HG02678 (cell line): ENCODE measurements around the gene GBF1.
"Not testable (repeated sequence)": the region's sequence is repeated elsewhere in the genome, so short reads cannot be mapped to it uniquely, and the experiment has no call there.

Experiments used
- ATAC-seq: cut with Tn5 transposase; IDR thresholded peaks from one replicate; pipeline ENCODE4 v1.9.1; 2021; ENCODE audit warnings: mild to moderate bottlenecking, moderate library complexity; ENCODE audit not compliant: unreplicated experiment

GBF1 gene

DNA sequence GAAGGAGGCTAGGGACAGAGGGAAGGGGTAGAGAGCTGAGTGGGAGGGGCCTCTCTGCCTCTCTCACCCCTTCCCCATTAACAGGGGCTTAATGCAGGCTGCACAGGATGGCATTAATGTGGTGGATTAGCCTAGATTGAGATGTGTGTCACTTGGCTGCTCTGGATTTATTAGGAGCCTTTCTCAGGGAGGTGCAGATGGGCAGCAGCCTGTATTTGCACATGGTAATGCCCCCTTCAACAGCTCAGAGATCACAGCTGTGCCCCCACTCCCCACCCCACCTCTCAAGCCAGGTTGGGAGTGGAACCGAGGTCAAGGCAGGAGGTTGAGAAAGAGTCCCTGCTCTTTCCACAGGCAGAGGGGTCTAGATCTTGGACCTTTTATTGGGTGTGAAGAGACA lies 11.3 kb upstream of the GBF1 start:
- ATAC-seq, result no peak

GRCh38 chr10:102234888-102235597 lies 10.3 kb upstream of the GBF1 start:
- ATAC-seq, result no peak

- ATAC-seq, result no peak
These were observed 9.8 kb upstream of the GBF1 start for GRCh38 chr10:102235598-102235920.

- ATAC-seq, result no peak
These were observed 9.3 kb upstream of the GBF1 start for GRCh38 chr10:102236006-102236405.

- ATAC-seq, result no peak
These were observed 7.5 kb upstream of the GBF1 start for GRCh38 chr10:102237711-102238252.

DNA sequence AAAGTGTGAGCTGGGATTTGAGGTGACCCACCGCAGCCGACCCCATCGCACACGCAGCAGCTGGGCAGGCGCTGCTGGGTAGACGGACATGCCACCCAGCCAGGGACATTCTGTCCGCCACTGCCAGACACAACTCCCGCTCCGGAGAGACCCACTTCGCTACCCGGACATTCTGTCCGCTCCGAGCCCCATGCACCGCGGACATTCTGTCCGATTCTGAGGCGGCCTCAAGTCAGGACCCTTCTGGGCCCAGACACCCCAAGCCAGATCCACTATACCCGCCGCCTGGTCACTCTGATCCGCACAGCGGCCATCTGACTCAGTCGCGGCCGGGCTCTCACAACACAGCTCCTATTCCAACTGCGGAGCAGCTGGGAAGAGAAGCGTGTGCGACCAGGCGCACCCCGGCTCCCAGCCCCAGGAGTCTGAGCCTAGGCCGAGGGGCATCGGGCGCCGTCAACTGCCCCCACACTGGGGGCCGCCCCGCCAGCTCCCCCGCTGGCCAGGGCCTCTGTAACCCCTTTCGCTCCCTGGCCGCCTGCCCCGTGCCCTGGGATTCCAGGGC lies 4.8 kb upstream of the GBF1 start:
- no peak for ATAC-seq

DNA sequence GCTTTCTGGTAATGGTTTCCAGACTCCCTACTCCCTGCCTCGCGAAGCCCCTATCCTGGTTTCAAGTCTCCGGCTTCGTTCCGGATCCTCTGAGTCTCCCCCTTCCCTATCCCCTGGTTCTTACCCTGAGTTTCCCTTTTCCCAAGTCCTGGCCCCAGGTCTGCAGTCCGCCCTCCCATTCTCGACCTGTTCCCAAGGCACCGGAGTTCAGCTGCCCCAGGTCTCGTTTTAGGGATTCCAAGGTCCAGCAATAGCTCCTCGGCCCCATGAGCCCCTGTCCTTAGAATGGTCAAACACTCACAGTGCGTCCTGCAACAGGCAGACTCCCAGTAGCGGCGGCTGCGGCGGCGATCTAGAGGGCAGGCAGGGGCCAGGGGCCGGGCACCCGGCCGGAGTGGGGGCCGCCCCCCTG lies 4.3 kb upstream of the GBF1 start:
- no peak for ATAC-seq

GRCh38 chr10:102241444-102242117 lies 3.8 kb upstream of the GBF1 start, which contains the start of gene PITX3:
Gene PITX3, minus strand, starts transcription at chr10:102241512. Its CDS starts 9,432 bp downstream, at chr10:102232080.
- ATAC-seq, result peak; percentile 46

GRCh38 chr10:102242118-102242485 lies 3.2 kb upstream of the GBF1 start:
- no peak for ATAC-seq

- no peak for ATAC-seq
These were observed 2.0 kb upstream of the GBF1 start for GRCh38 chr10:102243309-102243708.

GRCh38 chr10:102245932-102246251 lies 560 bp downstream of the GBF1 start:
- no peak for ATAC-seq

DNA sequence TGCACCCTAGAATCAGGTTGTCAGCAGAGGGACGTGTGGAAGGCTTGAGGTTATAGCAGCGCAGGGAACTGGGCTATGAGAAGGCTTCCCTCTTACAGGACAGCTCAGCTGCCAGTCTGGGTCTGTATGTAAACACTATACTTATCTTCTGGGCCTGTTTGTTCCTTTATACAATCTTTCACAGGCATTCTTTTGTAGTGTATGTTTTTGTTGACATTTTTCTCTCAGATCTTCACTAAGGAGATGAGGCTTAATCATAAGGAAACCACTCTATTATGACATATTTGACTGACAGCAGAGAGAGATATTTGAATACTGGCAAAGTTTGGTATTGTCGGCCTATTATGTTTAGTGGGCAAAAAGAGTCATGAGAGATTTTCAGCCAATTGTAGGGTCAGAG lies 929 bp downstream of the GBF1 start:
- no peak for ATAC-seq

DNA sequence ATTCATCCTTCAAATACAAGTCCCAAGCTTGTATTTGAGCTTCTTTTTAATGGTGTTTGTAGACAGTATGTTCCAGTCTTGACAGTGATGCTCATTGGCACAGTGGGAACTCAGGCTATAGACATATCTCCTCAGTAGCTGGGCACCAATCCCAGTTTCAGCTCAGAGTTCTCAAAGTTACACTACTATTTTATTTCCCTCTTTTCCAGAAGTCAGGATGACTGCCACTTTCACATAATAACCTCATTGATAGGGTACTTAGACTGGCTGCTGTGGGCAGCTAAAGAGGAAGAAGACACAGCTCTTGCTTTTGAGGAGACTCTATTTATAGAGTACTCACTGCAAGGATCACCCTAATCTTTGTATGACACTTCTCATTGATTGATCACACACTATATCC lies 2.4 kb downstream of the GBF1 start:
- ATAC-seq, result no peak

DNA sequence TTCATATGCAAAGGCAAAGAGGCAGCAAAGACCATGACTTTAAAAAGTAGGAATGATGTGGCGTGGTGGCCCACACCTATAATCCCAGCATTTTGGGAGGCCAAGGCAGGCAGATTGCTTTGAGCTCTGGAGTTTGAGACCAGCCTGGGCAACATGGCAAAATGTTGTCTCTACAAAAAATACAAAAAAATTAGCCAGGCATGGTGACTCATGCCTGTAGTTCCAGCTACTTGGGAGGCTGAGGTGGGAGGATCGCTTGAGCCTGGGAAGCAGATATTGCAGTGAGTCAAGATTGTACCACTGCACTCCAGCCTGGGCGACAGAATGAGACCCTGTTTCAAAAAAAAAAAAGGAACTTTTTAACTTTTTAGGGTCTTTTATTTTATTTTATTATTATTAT lies 7.2 kb downstream of the GBF1 start:
- not testable (repeated sequence) for ATAC-seq

- ATAC-seq, result no peak
These were observed 9.1 kb downstream of the GBF1 start for GRCh38 chr10:102254426-102254825.

DNA sequence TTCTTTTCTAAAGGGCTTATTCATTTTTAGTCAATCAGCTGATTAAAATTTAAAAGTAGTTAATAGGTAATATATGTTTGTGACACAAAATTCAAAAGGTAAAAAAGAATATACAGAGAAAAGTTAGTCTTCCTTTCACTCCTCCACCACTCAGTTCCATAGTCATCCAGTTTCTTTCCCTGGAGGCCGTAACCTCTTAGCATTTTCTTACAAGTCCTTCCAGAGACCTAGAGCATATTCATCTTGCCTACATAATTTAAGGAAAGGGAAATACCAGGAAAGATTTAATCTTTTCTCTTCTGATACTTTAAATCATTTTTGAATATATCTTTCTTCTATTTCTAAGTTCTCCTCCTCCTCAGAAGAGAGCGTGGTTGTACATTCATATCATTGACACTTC lies 10.1 kb downstream of the GBF1 start:
- no peak for ATAC-seq

DNA sequence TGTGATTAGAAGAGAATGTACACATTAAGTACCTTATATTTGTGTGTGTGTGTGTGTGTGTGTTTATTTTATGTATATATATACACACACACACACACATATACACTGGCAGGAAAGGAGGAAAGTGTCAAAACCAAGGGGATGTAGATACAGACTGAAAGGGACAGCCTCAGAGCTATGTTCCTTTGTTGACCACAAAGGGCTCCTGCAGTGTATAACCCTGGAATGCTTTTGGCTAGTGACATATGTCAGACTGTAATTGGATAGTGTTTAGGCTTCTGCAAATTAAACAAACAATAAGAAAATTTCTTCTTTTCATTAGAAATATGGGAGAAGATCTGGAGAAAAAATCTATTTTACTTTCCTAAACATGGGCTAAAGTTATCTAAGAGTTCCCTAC lies 15.9 kb downstream of the GBF1 start:
- no peak for ATAC-seq

DNA sequence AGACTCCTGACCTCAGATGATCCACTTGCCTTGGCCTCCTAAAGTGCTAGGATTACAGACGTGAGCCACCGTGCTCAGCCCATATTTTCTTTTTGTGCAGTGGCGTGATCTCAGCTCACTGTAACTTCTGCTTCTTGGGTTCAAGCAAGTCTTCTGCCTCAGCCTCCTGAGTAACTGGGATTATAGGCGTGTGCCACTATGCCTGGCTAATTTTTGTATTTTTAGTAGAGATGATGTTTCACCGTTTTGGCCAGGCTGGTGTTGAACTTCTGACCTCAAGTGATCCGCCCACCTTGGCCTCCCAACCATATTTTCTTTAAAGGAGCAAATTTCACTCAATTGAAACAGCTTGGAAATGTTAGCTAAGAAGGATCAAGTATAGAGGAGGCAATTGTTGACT lies 16.5 kb downstream of the GBF1 start:
- no peak for ATAC-seq

DNA sequence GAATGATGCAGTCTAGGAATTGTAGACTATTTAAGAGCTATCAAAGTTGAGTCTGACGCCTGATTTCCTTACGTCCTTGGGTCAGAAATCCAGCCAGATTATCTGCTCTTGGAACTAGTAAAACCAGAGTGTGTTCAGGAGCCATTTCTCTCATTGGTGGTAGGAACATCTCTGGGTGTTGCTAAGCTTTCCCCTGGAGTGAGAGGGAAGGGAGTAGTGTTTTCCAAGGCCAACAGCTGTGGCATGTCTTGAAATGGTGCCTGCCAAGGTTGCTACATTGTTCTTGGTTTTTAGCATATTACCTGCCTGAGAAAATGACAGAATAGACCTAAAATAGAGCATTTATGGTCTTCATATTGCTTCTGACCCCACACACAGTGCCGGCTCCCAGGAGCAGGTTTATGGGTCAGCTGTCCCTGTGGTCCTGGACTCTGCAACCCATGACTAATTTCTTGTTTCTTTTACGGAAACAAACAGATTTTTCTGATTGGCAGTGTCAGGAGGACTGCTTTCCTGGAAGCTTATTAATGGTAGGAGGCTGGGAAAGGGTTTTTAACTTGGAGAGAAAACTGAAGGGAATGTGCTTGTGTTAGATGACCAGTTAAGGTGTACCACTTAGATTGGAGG lies 17.5 kb downstream of the GBF1 start:
- ATAC-seq, result no peak

DNA sequence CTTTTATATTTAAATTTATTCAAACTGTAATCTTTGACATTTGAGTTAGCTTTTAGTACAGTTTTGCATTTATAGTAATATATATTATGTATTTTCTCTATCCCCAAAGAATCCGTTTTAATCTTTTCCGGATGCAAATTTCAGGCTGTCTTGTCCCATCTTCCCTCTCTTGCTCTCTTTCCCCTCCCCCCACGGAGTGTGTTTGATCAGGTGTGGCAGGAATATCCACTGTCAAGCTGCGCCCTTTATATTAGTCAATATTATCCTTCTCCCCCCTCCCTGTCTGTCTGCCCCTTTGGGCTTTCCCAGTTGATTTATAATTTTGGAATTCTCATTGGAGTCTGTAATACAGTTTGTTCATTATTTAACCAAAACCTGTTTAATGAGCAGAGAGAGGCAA lies 19.0 kb downstream of the GBF1 start:
- no peak for ATAC-seq

DNA sequence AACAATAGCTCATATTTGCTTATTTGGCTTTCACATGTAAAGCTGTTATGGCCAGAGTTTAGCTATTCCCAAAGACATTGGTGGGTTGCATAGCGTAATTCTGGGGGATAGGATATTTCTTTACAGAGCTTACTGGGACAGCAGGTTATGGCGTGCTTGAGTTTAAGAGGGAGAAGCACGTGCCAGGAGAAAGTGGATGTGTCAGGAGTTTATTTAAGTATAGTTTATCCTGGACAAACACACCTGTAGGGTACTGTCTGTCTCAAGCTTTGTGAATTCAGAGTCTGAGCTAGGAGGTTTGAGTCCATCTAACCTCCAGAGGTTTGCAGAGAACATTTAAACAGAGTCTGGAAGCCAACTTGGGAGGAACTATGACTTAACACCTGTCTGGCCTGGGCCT lies 21.3 kb downstream of the GBF1 start:
- ATAC-seq, result no peak

DNA sequence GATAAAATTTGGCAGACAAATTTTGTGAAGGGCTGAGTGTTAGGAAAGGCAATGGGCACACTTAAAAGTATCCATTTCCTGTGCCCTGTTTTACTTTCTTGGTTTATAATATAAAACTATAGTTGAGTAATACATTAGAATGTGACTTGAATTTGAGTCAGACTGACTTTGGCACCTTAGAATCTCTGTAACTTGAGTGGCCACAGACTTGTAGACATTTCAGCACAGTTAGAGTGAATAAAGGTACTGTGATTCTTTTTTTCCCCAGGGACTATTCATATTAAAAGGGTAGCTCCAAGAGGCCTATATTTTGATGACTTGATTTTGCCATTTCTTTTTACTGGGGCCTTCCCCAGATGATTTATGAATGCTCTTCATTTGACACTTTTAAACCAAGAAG lies 22.4 kb downstream of the GBF1 start:
- no peak for ATAC-seq
